NT2/D1 (cell line): ENCODE measurements around the gene FMO3.

Experiments used
- SUZ12 ChIP-seq: IDR thresholded peaks from 2 replicates; pipeline ENCODE4 v1.6.1; 2011; ENCODE audit not compliant: insufficient read length, insufficient read depth; ENCODE audit errors: extremely low read depth
- ZNF274 ChIP-seq: IDR thresholded peaks from 2 replicates; pipeline ENCODE4 v1.6.1; 2011; ENCODE audit warnings: mild to moderate bottlenecking, low read depth, low read length

DNA sequence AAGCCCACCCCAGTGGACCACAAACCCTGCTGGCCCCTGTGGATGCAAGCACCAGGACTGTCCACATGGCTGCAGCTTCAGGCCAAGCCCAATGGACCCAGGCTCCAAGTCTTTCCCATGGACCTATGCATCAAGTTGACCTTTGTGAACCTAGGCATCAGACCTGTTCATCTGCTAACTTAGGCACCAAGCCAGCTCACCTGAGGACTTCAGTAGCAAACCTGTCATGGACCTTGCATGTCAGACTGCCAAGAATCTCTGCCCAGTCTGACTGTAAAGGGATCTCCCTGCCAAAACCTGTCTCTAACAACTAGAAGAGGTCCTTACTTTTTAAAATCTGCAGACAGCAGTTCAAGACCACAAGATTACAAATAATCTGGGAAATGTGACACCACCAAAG lies 37.8 kb downstream of the FMO3 start:
- TF ChIP-seq ZNF274 (no peak), SUZ12 (no peak)
